Uterus (tissue), 4 donors: ENCODE measurements around the gene ZNF536. TPM values are rescaled to one million over a fixed set of nuclear protein-coding genes. Genes with fewer than 3 reads are reported as not detected.

Experiments used
- DNase-seq, 2 donors: peaks; one replicate each; pipeline ENCODE4 v3.0.0-alpha.2; 2019 to 2020
- H3K27ac ChIP-seq, 2 donors: fragments of 200-600 bp; sonication (generic); 1 replicate in 1 of 2; 2 replicates in 1 of 2; pipeline ENCODE4 v1.5.1; 2016 to 2018
- H3K27me3 ChIP-seq, 2 donors: fragments of 200-600 bp; sonication (generic); one replicate each; pipeline ENCODE4 v1.5.1; 2018 to 2019; ENCODE audit warnings: control low read depth in 1 of 2
- H3K36me3 ChIP-seq, 2 donors: fragments of 200-600 bp; sonication (generic); one replicate each; pipeline ENCODE4 v1.5.1; 2019; ENCODE audit warnings: control low read depth in 1 of 2
- H3K4me1 ChIP-seq, 2 donors: fragments of 200-600 bp; sonication (generic); one replicate each; pipeline ENCODE4 v1.5.1; 2018 to 2019; ENCODE audit warnings: control low read depth in 1 of 2
- H3K4me3 ChIP-seq, 2 donors: fragments of 200-600 bp; sonication (generic); 1 replicate in 1 of 2; 2 replicates in 1 of 2; pipeline ENCODE4 v1.5.1; 2018 to 2019; ENCODE audit warnings: mild to moderate bottlenecking in 1 of 2
- H3K9me3 ChIP-seq, 2 donors: fragments of 200-600 bp; sonication (generic); one replicate each; pipeline ENCODE4 v1.5.1; 2019; ENCODE audit warnings: control low read depth in 1 of 2
- CTCF ChIP-seq, 4 experiments: fragments of 200-600 bp in 2 of 4; fragments of 450-650 bp in 2 of 4; sonication (generic) in 2 of 4; IDR thresholded peaks; one replicate each; pipeline ENCODE4 v1.5.1; 2016 to 2019; ENCODE audit warnings: antibody characterized with exemption in 4 of 4, mild to moderate bottlenecking in 2 of 4, moderate library complexity in 1 of 4
- POLR2A ChIP-seq, 2 donors: fragments of 450-650 bp; IDR thresholded peaks; one replicate each; pipeline ENCODE4 v1.6.1; 2016; ENCODE audit warnings: antibody characterized with exemption in 2 of 2, mild to moderate bottlenecking in 1 of 2, moderate library complexity in 1 of 2
- intact Hi-C: fragments of 100-400 bp; cut with DNase I; formaldehyde crosslinking; loops from one replicate; pipeline ENCODE4 v1.15.1; 2023; ENCODE audit warnings: low total_unique reads
- total RNA-seq, 4 donors: library from RNA; depleted of rRNA in 3 of 4; stranded (reverse); fragments of >200 nt in 3 of 4; gene quantifications; one replicate each; pipeline versions ENCODE4 v1.1.0 to v1.2.4, GENCODE V29; 2014 to 2023
- donor health status: DM: yes; HTN: yes; CAD: no.

ZNF536 gene
- total RNA-seq, 4 donors from 2014 or later: 0.67 to 3.3 (median 2.8) TPM; not detected in 1

GRCh38 chr19:30587869-30588268, 215.7 kb downstream of the ZNF536 start:
- H3K4me1 ChIP-seq: no peaks in the 10 kb centered on the region
- TF ChIP-seq CTCF (IDR thresholded peaks at IDR 0.05) (no peak), POLR2A (IDR thresholded peaks at IDR 0.05) (no peak)
- DNase-seq: no peak
- no peaks in the 10 kb centered on the region for H3K27me3 ChIP-seq
- intact Hi-C loops: no loop called here
- H3K27ac ChIP-seq: no peak overlapping the region
- no peaks in the 10 kb centered on the region for H3K9me3 ChIP-seq
- H3K4me3 ChIP-seq: no peak overlapping the region
- H3K36me3 ChIP-seq: no peaks in the 10 kb centered on the region

- Histone ChIP-seq H3K27me3 (no peaks in the 10 kb centered on the region), H3K4me1 (no peaks in the 10 kb centered on the region), H3K36me3 (no peaks in the 10 kb centered on the region), H3K27ac (no peak overlapping the region), H3K9me3 (no peaks in the 10 kb centered on the region), H3K4me3 (no peak overlapping the region)
- TF ChIP-seq POLR2A (IDR thresholded peaks at IDR 0.05): no peak
- TF ChIP-seq CTCF (IDR thresholded peaks at IDR 0.05): no peak
- intact Hi-C loops: no loop called here
- DNase-seq: no peak
Observed at GRCh38 chr19:30590596-30591229, 218.5 kb downstream of the ZNF536 start.

GRCh38 chr19:30593356-30593755, 221.2 kb downstream of the ZNF536 start:
- no peaks in the 10 kb centered on the region for H3K4me1 ChIP-seq
- H3K27me3 ChIP-seq: no peaks in the 10 kb centered on the region
- intact Hi-C loops: no loop called here
- no peak overlapping the region for H3K27ac ChIP-seq
- H3K9me3 ChIP-seq: no peaks in the 10 kb centered on the region
- H3K4me3 ChIP-seq: no peak overlapping the region
- peak in 1 of 2 donors; percentile 18 for DNase-seq
- H3K36me3 ChIP-seq: no peaks in the 10 kb centered on the region
- TF ChIP-seq POLR2A (IDR thresholded peaks at IDR 0.05): no peak
- TF ChIP-seq CTCF (IDR thresholded peaks at IDR 0.05): no peak

- DNase-seq: no peak
- Histone ChIP-seq H3K36me3 (no peaks in the 10 kb centered on the region), H3K27me3 (no peaks in the 10 kb centered on the region), H3K9me3 (no peaks in the 10 kb centered on the region), H3K27ac (no peak overlapping the region), H3K4me1 (no peaks in the 10 kb centered on the region), H3K4me3 (no peak overlapping the region)
- intact Hi-C loops: no loop called here
- TF ChIP-seq CTCF (IDR thresholded peaks at IDR 0.05): no peak
- no peak for TF ChIP-seq POLR2A (IDR thresholded peaks at IDR 0.05)
Observed at GRCh38 chr19:30593975-30594745, 222.0 kb downstream of the ZNF536 start.

GRCh38 chr19:30596268-30596667, 224.1 kb downstream of the ZNF536 start:
- Histone ChIP-seq H3K9me3 (no peaks in the 10 kb centered on the region), H3K27me3 (no peaks in the 10 kb centered on the region), H3K4me3 (no peak overlapping the region), H3K4me1 (no peaks in the 10 kb centered on the region), H3K36me3 (no peaks in the 10 kb centered on the region), H3K27ac (no peak overlapping the region)
- TF ChIP-seq POLR2A (IDR thresholded peaks at IDR 0.05): no peak
- TF ChIP-seq CTCF (IDR thresholded peaks at IDR 0.05): no peak
- intact Hi-C loops: no loop called here
- DNase-seq: no peak
